KG1 (cell line): ENCODE results near the gene HCST.
"Not testable (repeated sequence)": the region's sequence is repeated elsewhere in the genome, so short reads cannot be mapped to it uniquely, and the experiment has no call there.

Experiments
- DNase-seq: peaks from one replicate; lab custom pipeline; 2025; lab: John Stamatoyannopoulos, UW

The HCST gene

DNA sequence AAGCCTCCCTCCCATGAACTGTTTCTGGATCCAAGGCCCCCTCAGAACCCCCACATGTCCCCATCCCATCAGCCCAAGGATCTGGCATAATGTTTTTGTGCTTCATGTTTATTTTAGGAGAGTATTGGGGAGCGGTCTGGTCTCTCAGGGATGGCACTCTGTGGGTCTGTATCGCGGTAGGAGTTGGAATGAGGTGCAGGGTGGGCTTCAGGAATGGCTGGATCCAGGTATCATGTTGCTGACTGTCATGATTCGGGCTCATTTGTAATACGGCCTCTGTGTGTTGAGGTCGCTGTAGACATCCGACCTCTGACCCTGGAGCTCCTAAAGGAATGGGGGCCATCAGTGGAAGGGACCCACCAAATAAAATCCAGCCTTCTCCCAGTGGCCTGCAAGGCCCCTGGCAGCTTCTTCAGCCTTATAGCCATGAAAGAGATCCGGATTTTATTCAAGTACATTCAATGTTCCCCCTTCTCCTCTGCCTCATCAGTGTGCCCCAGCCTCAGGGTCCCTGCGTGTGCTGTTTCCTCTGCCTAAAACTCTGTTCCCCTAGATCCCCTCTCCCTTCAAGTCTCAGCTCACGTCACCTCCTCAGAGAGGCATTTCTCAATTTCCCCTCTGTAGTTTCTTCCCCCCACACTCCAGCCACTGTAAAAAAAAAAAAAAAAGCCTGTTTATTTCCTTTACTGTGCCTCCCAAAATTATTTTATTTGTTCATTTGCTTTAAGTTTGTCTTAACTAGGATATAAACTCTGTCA lies 2.2 kb downstream of the HCST start:
- DNase-seq: no peak

- DNase-seq: no peak
These were observed 2.9 kb downstream of the HCST start for GRCh38 chr19:35905178-35905727.

- DNase-seq: no peak
These were observed 5.0 kb downstream of the HCST start for GRCh38 chr19:35907377-35907745.

DNA sequence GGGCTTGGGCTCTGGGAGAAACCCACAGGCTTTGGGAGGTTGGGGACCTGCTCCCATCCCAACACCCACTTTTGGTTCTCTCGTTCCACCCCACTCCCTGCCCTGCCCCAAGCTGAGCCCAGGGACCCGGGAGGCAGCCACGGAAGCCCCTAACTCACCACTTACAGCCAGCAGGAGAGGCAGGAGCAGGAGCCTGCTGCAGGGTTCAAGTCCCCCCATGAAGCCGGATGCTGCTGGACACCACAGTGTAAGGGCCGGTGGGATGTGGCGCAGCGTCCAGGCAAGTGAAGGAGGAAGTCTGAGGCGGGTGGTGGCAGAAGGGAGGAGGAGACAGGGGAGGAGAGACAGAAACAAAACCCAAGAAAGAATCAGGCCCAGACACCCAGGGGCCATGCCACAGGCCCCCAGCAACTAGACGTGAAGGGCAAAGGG lies 5.7 kb downstream of the HCST start, which contains the start of gene TYROBP:
TYROBP (minus strand) TSS at position 286 of the 432 bp plus-strand sequence; CDS start at position 219, 67 bp downstream.
- DNase-seq: no peak

DNA sequence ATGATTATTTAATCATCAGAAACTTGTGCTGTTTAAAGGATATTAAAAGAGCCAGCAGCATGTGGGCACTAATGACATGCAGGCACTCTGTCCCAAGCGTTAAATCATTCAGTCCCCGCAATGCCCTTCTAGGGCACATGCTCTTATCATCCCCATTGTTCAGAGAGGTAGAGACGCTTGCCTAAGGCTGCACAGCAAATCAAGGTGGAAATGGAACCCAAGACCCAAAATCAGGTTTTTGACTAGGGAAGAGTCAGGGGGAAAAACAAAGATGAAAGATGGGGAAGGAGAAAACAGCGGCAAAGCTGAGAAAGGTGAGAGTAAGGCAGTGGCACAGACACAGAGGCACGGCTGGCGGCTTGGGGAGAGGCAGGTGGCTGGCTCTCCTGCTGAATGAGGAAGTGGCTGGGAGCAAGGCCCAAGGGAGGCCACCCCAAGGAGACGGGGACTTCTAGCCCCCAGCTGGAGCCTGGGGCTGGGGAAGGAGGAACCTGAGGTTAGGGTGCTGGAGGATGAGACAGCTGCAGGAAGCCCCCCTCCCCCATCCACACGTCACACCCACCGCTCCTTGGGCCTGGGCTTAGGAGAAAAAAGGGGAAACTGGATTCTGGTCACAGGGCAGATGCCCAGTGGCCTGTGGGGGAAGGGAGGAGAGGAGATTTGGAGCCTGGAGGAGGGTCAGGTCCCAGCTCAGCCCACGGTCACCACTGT lies 6.8 kb downstream of the HCST start:
- peak; percentile 90 for DNase-seq

GRCh38 chr19:35909684-35910035 lies 7.3 kb downstream of the HCST start:
- DNase-seq: no peak

- not testable (repeated sequence) for DNase-seq
These were observed 8.0 kb downstream of the HCST start for GRCh38 chr19:35910355-35910754.

DNA sequence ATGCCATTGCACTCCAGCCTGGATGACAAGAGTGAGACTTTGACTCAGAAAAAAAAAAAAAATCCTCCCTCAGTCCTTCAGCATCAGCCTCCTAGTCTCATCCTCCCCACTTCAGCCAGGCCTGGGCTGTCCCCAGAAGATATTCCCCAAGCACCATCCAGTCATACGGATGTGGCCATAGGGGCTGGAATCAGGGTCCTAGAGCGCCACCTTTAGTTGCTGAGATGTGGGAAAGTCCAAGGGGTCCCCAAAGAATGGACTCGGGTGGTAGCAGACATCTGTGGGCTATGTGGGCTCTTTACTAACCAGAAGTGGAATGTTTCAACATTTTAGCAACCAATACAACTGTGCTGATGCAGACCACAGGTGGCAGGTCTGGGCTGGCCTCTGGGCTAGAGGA lies 8.8 kb downstream of the HCST start:
- no peak for DNase-seq

DNA sequence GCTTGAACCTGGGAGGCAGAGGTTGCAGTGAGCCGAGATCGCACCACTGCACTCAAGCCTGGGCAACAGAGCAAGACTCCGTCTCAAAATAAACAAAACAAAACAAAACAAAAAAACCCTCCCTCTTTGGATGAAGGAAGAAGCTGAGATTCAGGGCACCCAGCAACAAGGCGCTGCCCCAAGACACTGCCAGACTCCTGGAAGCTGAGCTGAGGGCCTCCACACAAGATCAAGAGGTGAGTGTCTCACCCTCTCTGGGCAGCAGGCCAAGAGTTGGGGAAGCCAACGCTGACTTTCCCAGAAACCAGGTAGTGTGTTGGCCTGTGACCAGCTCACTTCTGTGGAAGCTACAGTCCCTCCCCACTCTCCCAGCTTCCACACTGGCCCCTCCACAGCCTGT lies 9.5 kb downstream of the HCST start:
- no peak for DNase-seq

DNA sequence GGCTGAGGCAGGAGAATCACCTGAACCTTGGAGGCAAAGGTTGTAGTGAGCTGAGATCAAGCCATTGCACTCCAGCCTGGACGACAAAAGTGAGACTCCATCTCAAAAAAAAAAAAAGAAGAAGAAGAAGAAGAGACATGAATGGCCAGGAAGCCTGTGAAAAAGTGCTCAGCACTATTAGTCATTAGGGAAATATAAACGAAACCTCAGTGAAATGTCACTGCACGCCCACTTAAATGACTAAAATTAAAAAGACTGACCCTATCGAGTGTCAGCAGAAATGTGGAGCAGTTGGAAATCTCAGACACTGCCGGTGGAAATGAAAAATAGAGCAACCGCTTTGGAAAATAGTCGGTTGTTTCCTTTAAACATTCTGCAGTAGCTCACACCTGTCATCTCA lies 11.3 kb downstream of the HCST start:
- DNase-seq: no peak

GRCh38 chr19:35915443-35915842 lies 13.1 kb downstream of the HCST start:
- DNase-seq: no peak

DNA sequence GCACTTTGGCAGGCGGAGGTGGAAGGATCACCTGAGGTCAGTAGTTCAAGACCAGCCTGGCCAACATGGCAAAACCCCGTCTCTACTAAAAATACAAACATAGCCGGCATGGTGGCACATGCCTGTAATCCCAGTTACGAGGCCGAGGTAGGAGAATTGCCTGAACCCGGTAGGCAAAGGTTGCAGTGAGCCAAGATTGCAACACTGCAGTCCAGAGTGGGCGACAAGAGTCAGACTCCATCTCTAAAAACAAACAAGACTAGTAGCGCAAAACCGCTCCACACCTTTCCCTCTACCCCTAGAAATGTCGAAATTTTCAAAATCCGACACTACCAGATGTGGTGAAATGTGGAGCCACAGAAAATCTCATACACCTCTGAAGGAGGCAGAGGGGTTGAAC lies 17.0 kb downstream of the HCST start:
- no peak for DNase-seq

DNA sequence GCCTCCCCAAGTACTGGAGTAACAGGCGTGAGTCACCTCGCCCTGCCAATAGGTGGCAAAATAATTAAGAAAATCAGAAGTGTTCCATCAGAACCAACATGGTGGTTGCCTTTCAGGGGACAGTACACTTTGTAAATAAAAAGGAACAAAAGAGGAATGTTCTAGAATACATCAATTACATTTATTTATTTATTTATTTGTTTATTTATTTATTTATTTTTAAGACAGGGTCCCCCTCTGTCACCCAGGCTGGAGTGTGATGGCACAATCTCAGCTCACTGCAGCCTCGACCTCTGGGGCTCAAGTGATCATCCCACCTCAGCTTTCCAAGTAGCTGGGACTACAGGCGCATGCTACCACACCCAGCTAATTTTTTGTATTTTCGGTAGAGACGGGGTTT lies 18.7 kb downstream of the HCST start:
- DNase-seq: no peak

- DNase-seq: no peak
These were observed 23.2 kb downstream of the HCST start for GRCh38 chr19:35925501-35925900.

GRCh38 chr19:35928507-35928906 lies 26.2 kb downstream of the HCST start:
- DNase-seq: no peak

DNA sequence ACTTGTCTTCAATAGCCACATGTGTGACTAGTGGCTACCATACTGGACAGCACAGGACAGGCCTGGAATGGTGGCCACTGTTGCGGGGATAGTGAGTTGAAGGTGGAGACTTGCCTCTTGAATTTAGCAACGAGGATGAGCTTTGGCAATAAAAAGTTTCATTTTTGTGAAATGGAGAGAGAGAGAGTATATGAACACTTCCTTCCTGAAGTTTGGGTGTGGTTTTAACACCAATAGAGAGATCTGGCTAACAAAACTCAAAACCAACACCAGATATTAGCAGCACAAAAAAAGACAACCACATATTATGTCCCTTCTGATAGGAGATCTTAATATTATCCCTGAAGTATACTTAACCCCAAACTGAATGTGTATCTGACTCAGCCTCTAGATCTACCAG lies 27.5 kb downstream of the HCST start:
- no peak for DNase-seq

GRCh38 chr19:35931161-35931873 lies 29.0 kb downstream of the HCST start:
- peak; percentile 97 for DNase-seq

DNA sequence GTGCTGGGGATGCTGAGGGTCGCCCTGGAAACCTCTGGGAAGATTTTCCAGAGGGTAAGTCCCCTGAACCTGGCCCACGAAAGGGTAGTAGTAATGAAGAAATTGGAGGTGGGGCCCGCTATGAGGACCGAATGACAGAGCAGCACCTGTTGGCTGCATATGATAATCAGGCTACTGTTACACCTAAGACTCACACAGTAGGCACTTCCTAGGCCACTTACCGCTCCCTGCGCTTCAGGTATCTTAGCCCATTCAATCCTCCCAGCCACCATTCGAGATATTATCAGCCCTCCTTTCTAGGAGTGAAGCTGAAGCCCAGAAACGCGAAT lies 29.5 kb downstream of the HCST start:
- DNase-seq: no peak

- no peak for DNase-seq
These were observed 30.1 kb downstream of the HCST start for GRCh38 chr19:35932291-35932936.

- no peak for DNase-seq
These were observed 33.8 kb downstream of the HCST start, which contains the start of gene LRFN3 for GRCh38 chr19:35935911-35936737. Gene LRFN3 (plus strand): TSS chr19:35936374. CDS start chr19:35939426, 3,052 bp downstream.

- no peak for DNase-seq
These were observed 34.5 kb downstream of the HCST start for GRCh38 chr19:35936738-35937268.
